CD4-positive, alpha-beta T cell treated with Interleukin-6 for 4 hours (primary cell): Measurements from ENCODE around the gene TPGS2.
"Not testable (repeated sequence)": the region's sequence is repeated elsewhere in the genome, so short reads cannot be mapped to it uniquely, and the experiment has no call there.

Experiments
- DNase-seq: peaks from one replicate; pipeline ENCODE4 v3.0.0-alpha.2; 2020; ENCODE audit warnings: mixed read lengths

TPGS2 gene

GRCh38 chr18:36771245-36771644, 57.6 kb downstream of the TPGS2 start:
- DNase-seq = no peak

- no peak for DNase-seq
These were observed 58.4 kb downstream of the TPGS2 start for GRCh38 chr18:36770315-36770946.

GRCh38 chr18:36769611-36770314, 59.0 kb downstream of the TPGS2 start:
- DNase-seq = no peak

- no peak for DNase-seq
These were observed 59.6 kb downstream of the TPGS2 start for GRCh38 chr18:36769172-36769571.

- no peak for DNase-seq
These were observed 62.0 kb downstream of the TPGS2 start for GRCh38 chr18:36766836-36767235.

GRCh38 chr18:36762965-36763364, 65.8 kb downstream of the TPGS2 start:
- not testable (repeated sequence) for DNase-seq

- no peak for DNase-seq
These were observed 66.7 kb downstream of the TPGS2 start for GRCh38 chr18:36762074-36762473.

GRCh38 chr18:36761186-36761698, 67.6 kb downstream of the TPGS2 start:
- DNase-seq = no peak

- DNase-seq = no peak
These were observed 68.2 kb downstream of the TPGS2 start for GRCh38 chr18:36760598-36760997.

GRCh38 chr18:36759167-36759776, 69.5 kb downstream of the TPGS2 start:
- DNase-seq = no peak

GRCh38 chr18:36758623-36759022, 70.2 kb downstream of the TPGS2 start:
- DNase-seq = no peak

GRCh38 chr18:36757991-36758390, 70.8 kb downstream of the TPGS2 start:
- no peak for DNase-seq

GRCh38 chr18:36757081-36757480, 71.7 kb downstream of the TPGS2 start:
- DNase-seq = no peak

- no peak for DNase-seq
These were observed 72.6 kb downstream of the TPGS2 start for GRCh38 chr18:36756242-36756641.

GRCh38 chr18:36752929-36753865, 75.6 kb downstream of the TPGS2 start:
- no peak for DNase-seq

- no peak for DNase-seq
These were observed 83.4 kb downstream of the TPGS2 start for GRCh38 chr18:36745219-36745975.

GRCh38 chr18:36744261-36744876, 84.4 kb downstream of the TPGS2 start:
- no peak for DNase-seq
